Mesenchymal stem cell (in vitro differentiated cells and primary cell): ENCODE results near the gene PTPRE.
A peak's percentile ranks its signal among the peaks of the same experiment; 100 is the strongest.

Experiments used
- DNase-seq: peaks from one replicate; pipeline ENCODE4 v3.0.0-alpha.2; 2013
- H2AFZ ChIP-seq: one replicate; pipeline ENCODE4 v1.6.1; 2013; ENCODE audit warnings: low read depth, mild to moderate bottlenecking, control low read depth, inconsistent platforms, low read length, moderate library complexity
- H2AK5ac ChIP-seq: 2 replicates; pipeline ENCODE4 v1.6.1; 2013; ENCODE audit warnings: low read length, moderate library complexity, mild to moderate bottlenecking, inconsistent platforms; ENCODE audit not compliant: severe bottlenecking
- H2BK120ac ChIP-seq: one replicate; pipeline ENCODE4 v1.6.1; 2013; ENCODE audit warnings: low read depth, mild to moderate bottlenecking, inconsistent platforms, low read length, moderate library complexity
- H2BK12ac ChIP-seq, 2 experiments: one replicate each; pipeline ENCODE4 v1.6.1; 2013; ENCODE audit warnings: inconsistent platforms in 2 of 2, low read length in 2 of 2, mild to moderate bottlenecking in 2 of 2, moderate library complexity in 2 of 2, control low read depth in 1 of 2
- H2BK15ac ChIP-seq: one replicate; pipeline ENCODE4 v1.6.1; 2013; ENCODE audit warnings: mild to moderate bottlenecking, low read depth, inconsistent platforms; ENCODE audit not compliant: poor library complexity, severe bottlenecking
- H2BK5ac ChIP-seq: 2 replicates; pipeline ENCODE4 v1.6.1; 2013; ENCODE audit warnings: low read depth, mild to moderate bottlenecking, low read length, control low read depth, inconsistent platforms; ENCODE audit not compliant: poor library complexity, severe bottlenecking
- H3K14ac ChIP-seq, 2 experiments: one replicate each; pipeline ENCODE4 v1.6.1; 2013; ENCODE audit warnings: inconsistent platforms in 2 of 2, low read length in 2 of 2, control low read depth in 1 of 2, mild to moderate bottlenecking in 1 of 2, moderate library complexity in 1 of 2
- H3K18ac ChIP-seq, 2 experiments: one replicate each; pipeline ENCODE4 v1.6.1; 2013; ENCODE audit warnings: inconsistent platforms in 2 of 2, low read length in 2 of 2, control low read depth in 1 of 2, low read depth in 1 of 2, mild to moderate bottlenecking in 1 of 2
- H3K23ac ChIP-seq, 2 experiments: one replicate each; pipeline ENCODE4 v1.6.1; 2013; ENCODE audit warnings: inconsistent platforms in 2 of 2, low read length in 2 of 2, mild to moderate bottlenecking in 2 of 2, moderate library complexity in 2 of 2, control low read depth in 1 of 2
- H3K27ac ChIP-seq: 2 replicates; pipeline ENCODE4 v1.5.1; 2013; ENCODE audit warnings: mild to moderate bottlenecking, moderate library complexity, low read length, control low read depth, inconsistent platforms; ENCODE audit not compliant: poor library complexity, severe bottlenecking
- H3K27me3 ChIP-seq, 2 experiments: 2 replicates each; pipeline versions ENCODE4 v1.6.1 to v1.7.0; 2013; ENCODE audit warnings: low read length in 2 of 2, mild to moderate bottlenecking in 2 of 2, moderate library complexity in 2 of 2, control low read depth in 1 of 2, inconsistent platforms in 1 of 2; ENCODE audit not compliant: control insufficient read depth in 1 of 2, insufficient read depth in 1 of 2
- H3K36me3 ChIP-seq, 2 experiments: 2 replicates each; pipeline versions ENCODE4 v1.6.1 to v1.7.0; 2013; ENCODE audit warnings: low read length in 2 of 2, control low read depth in 1 of 2, inconsistent platforms in 1 of 2, low read depth in 1 of 2, mild to moderate bottlenecking in 1 of 2; ENCODE audit not compliant: insufficient read depth in 2 of 2, control insufficient read depth in 1 of 2
- H3K4ac ChIP-seq, 2 experiments: one replicate each; pipeline ENCODE4 v1.6.1; 2013; ENCODE audit warnings: inconsistent platforms in 2 of 2, low read length in 2 of 2, mild to moderate bottlenecking in 2 of 2, moderate library complexity in 2 of 2, control low read depth in 1 of 2, low read depth in 1 of 2
- H3K4me1 ChIP-seq: 2 replicates; pipeline ENCODE4 v1.6.1; 2013; ENCODE audit warnings: low read depth, low read length, control low read depth; ENCODE audit not compliant: control insufficient read depth, insufficient read depth
- H3K4me2 ChIP-seq: 2 replicates; pipeline ENCODE4 v1.6.1; 2013; ENCODE audit warnings: low read length, mild to moderate bottlenecking, inconsistent platforms; ENCODE audit not compliant: poor library complexity, severe bottlenecking
- H3K4me3 ChIP-seq, 2 experiments: 2 replicates each; pipeline versions ENCODE4 v1.5.1 to v1.7.0; 2013; ENCODE audit warnings: low read length in 2 of 2, mild to moderate bottlenecking in 2 of 2, control low read depth in 1 of 2, low read depth in 1 of 2; ENCODE audit not compliant: insufficient read depth in 1 of 2
- H3K79me1 ChIP-seq: replicated peaks from 2 replicates; pipeline ENCODE4 v1.6.1; 2013; ENCODE audit warnings: mild to moderate bottlenecking, control low read depth, low read length, inconsistent platforms; ENCODE audit not compliant: poor library complexity, severe bottlenecking
- H3K9ac ChIP-seq: 2 replicates; pipeline ENCODE4 v1.7.0; 2013; ENCODE audit warnings: mild to moderate bottlenecking, low read length, moderate library complexity
- H3K9me3 ChIP-seq: 2 replicates; pipeline ENCODE4 v1.7.0; 2013; ENCODE audit warnings: mild to moderate bottlenecking, low read length; ENCODE audit not compliant: control insufficient read depth
- H4K8ac ChIP-seq: one replicate; pipeline ENCODE4 v1.6.1; 2013; ENCODE audit warnings: inconsistent platforms, mild to moderate bottlenecking, low read length, moderate library complexity
- H4K91ac ChIP-seq: one replicate; pipeline ENCODE4 v1.6.1; 2013; ENCODE audit warnings: mild to moderate bottlenecking, low read length, inconsistent platforms
- WGBS: methylation state at CpG from one replicate; pipeline ENCODE4 v1.1.7; 2013; ENCODE audit warnings: mixed read lengths; 5-methylcytosine and 5-hydroxymethylcytosine counted together

PTPRE gene

GRCh38 chr10:128060341-128061250, 153.7 kb downstream of the PTPRE start:
- 97% methylated on average over 9 of the region's 9 CpGs for WGBS
- H2BK12ac ChIP-seq: no peak overlapping the region
- H3K9ac ChIP-seq: no peak overlapping the region
- H3K4ac ChIP-seq: no peak overlapping the region
- no peak overlapping the region for H3K4me2 ChIP-seq
- H2BK5ac ChIP-seq: no peak overlapping the region
- H3K36me3 ChIP-seq: peaks cover 17 to 22% of the 10 kb centered on the region in 2 experiments
- DNase-seq: no peak
- H3K9me3 ChIP-seq: no peaks in the 10 kb centered on the region
- no peak overlapping the region for H3K18ac ChIP-seq
- H3K4me3 ChIP-seq: no peak overlapping the region
- H3K79me1 ChIP-seq: no peaks in the 10 kb centered on the region
- no peak overlapping the region for H4K8ac ChIP-seq
- H3K14ac ChIP-seq: no peak overlapping the region
- H3K23ac ChIP-seq: no peak overlapping the region
- no peak overlapping the region for H2AFZ ChIP-seq
- no peaks in the 10 kb centered on the region for H3K27me3 ChIP-seq
- no peak overlapping the region for H2AK5ac ChIP-seq
- peaks cover 23% of the 10 kb centered on the region for H3K4me1 ChIP-seq
- H4K91ac ChIP-seq: no peak overlapping the region
- no peak overlapping the region for H3K27ac ChIP-seq
- H2BK120ac ChIP-seq: no peak overlapping the region
- H2BK15ac ChIP-seq: no peak overlapping the region

DNA sequence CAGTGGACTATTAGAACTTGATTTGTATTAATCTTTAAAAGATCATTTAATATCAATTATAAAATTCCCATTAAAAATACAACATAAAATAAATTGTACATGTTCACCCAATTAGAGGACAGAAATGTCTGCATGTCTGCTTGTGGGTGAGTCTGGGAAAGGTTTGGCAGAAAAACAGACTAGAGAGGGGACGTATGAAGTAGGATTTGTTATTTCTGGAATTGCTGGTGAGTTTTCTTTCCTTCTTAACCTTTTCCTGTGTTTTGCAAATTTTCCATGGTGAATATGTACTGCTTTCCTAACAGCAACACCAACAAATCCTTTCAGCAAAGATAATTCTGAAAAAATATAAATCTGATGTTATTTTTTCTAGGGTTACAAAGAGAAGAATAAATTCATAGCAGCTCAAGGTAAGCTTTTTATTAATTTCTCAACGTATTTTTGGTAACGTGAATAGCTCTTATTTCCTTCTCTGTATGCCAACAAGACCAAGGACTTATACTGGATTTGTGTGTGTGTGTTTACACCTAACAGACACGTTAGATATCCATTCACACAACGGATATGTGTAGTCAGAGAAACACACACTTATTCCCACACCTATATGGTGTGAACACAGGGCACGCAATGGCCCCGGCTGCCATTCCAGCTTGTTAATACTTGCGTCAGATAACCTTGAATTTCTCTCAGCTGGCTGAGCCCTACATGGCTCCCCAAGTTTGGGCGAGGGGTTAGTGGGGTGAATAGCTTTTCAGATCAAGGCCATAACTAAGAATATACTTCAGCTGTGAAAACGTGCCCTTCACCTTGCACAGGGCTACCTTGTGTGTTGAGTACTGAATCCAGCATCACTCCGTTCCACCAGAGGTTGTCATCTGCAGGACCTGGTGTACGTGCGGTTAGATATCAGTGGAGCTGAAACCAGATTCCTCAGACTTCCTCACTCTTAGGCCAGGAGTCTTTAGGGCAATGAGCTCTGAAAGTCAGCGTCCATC, 154.7 kb downstream of the PTPRE start:
- no peak overlapping the region for H2BK5ac ChIP-seq
- H3K4me2 ChIP-seq: no peak overlapping the region
- no peaks in the 10 kb centered on the region for H3K9me3 ChIP-seq
- no peak overlapping the region for H3K4me3 ChIP-seq
- no peak overlapping the region for H3K27ac ChIP-seq
- no peak overlapping the region for H2BK12ac ChIP-seq
- no peak overlapping the region for H2AFZ ChIP-seq
- H2BK15ac ChIP-seq: no peak overlapping the region
- DNase-seq: no peak
- no peak overlapping the region for H2BK120ac ChIP-seq
- H3K27me3 ChIP-seq: no peaks in the 10 kb centered on the region
- peak overlapping the region in 1 of 2 experiments; percentile 37 for H3K18ac ChIP-seq
- WGBS: 83% methylated on average over 14 of the region's 14 CpGs
- H4K8ac ChIP-seq: no peak overlapping the region
- H4K91ac ChIP-seq: no peak overlapping the region
- no peak overlapping the region for H3K23ac ChIP-seq
- H3K79me1 ChIP-seq: no peaks in the 10 kb centered on the region
- H3K36me3 ChIP-seq: peaks cover 18 to 22% of the 10 kb centered on the region in 2 experiments
- H3K4ac ChIP-seq: no peak overlapping the region
- no peak overlapping the region for H3K9ac ChIP-seq
- no peak overlapping the region for H3K14ac ChIP-seq
- no peak overlapping the region for H2AK5ac ChIP-seq
- H3K4me1 ChIP-seq: peaks cover 21% of the 10 kb centered on the region

- Histone ChIP-seq H3K27ac (no peak overlapping the region), H2AFZ (no peak overlapping the region), H3K4me2 (no peak overlapping the region), H3K18ac (peak overlapping the region; percentile 30 to 46), H3K14ac (no peak overlapping the region), H2BK5ac (no peak overlapping the region), H3K27me3 (no peaks in the 10 kb centered on the region), H3K4me1 (peaks cover 26% of the 10 kb centered on the region), H3K4me3 (no peak overlapping the region), H3K36me3 (peaks cover 26% of the 10 kb centered on the region in 2 experiments), H3K9me3 (no peaks in the 10 kb centered on the region), H2BK12ac (peak overlapping the region in 1 of 2 experiments; percentile 42), H3K9ac (no peak overlapping the region), H2BK15ac (no peak overlapping the region), H3K23ac (no peak overlapping the region), H4K8ac (peak overlapping the region; percentile 69), H3K79me1 (no peaks in the 10 kb centered on the region), H4K91ac (peak overlapping the region; percentile 16), H2BK120ac (no peak overlapping the region), H2AK5ac (no peak overlapping the region), H3K4ac (no peak overlapping the region)
- DNase-seq: peak; percentile 21
- WGBS: 39% methylated on average over 10 of the region's 11 CpGs
These were observed 155.5 kb downstream of the PTPRE start for GRCh38 chr10:128062331-128062880.
